Colonic mucosa (tissue), 4 donors: ENCODE results near the gene TMEM132D. TPM values are rescaled to one million over a fixed set of nuclear protein-coding genes. Genes with fewer than 3 reads are reported as not detected.

Experiments used
- DNase-seq: peaks from one replicate; pipeline ENCODE4 v3.0.0-alpha.2; 2020
- H3K27ac ChIP-seq: fragments of 200-600 bp; one replicate; pipeline ENCODE4 v1.8.0; 2021
- H3K27me3 ChIP-seq: fragments of 200-600 bp; one replicate; pipeline ENCODE4 v1.8.0; 2021
- H3K36me3 ChIP-seq: fragments of 200-600 bp; one replicate; pipeline ENCODE4 v1.8.0; 2021
- H3K4me1 ChIP-seq: fragments of 200-600 bp; one replicate; pipeline ENCODE4 v1.8.0; 2021; ENCODE audit warnings: mild to moderate bottlenecking
- H3K4me3 ChIP-seq: fragments of 200-600 bp; one replicate; pipeline ENCODE4 v1.8.0; 2021
- H3K9ac ChIP-seq, 2 donors: one replicate each; pipeline ENCODE4 v1.7.0; 2013; ENCODE audit warnings: control low read depth in 2 of 2, low read depth in 2 of 2, low read length in 2 of 2
- H3K9me3 ChIP-seq: fragments of 200-600 bp; one replicate; pipeline ENCODE4 v1.8.0; 2021
- CTCF ChIP-seq: fragments of 200-600 bp; IDR thresholded peaks from one replicate; pipeline ENCODE4 v1.8.0; 2022; ENCODE audit warnings: antibody characterized with exemption, mild to moderate bottlenecking
- intact Hi-C: fragments of 100-400 bp; cut with DNase I; formaldehyde crosslinking; loops from one replicate; pipeline ENCODE4 v1.14.1; 2022
- total RNA-seq, 2 donors: library from RNA; stranded (reverse); fragmentation: NEBNext Ultra II Directional in 1 of 2; extraction: Animal tissue kit (Norgen Biotek cat#: 25700) in 1 of 2; gene quantifications; one replicate each; pipeline ENCODE4 v1.2.1, GENCODE V29; 2021
- donor health status: healthy.
- donor health status: DM: no; HTN: no; CAD: no.
- donor health status: DM: no; HTN: no; CAD: no.

Gene TMEM132D
- total RNA-seq, 2 donors from 2014 or later, result 0.17 to 0.32 TPM

GRCh38 chr12:129080391-129080790 lies 823.4 kb downstream of the TMEM132D start:
- H3K4me3 ChIP-seq, result no peak overlapping the region
- no peaks in the 10 kb centered on the region for H3K9me3 ChIP-seq
- H3K36me3 ChIP-seq, result no peaks in the 10 kb centered on the region
- H3K27ac ChIP-seq, result no peak overlapping the region
- DNase-seq, result no peak
- H3K4me1 ChIP-seq, result no peaks in the 10 kb centered on the region
- no peaks in the 10 kb centered on the region for H3K27me3 ChIP-seq
- TF ChIP-seq CTCF, result no peak
- no peak overlapping the region for H3K9ac ChIP-seq
- intact Hi-C loops, result no loop called here

GRCh38 chr12:129079719-129080118 lies 824.1 kb downstream of the TMEM132D start:
- no peak overlapping the region for H3K9ac ChIP-seq
- H3K27ac ChIP-seq, result no peak overlapping the region
- no peaks in the 10 kb centered on the region for H3K9me3 ChIP-seq
- DNase-seq, result no peak
- intact Hi-C loops, result no loop called here
- TF ChIP-seq CTCF, result no peak
- H3K4me1 ChIP-seq, result no peaks in the 10 kb centered on the region
- no peak overlapping the region for H3K4me3 ChIP-seq
- H3K36me3 ChIP-seq, result no peaks in the 10 kb centered on the region
- H3K27me3 ChIP-seq, result no peaks in the 10 kb centered on the region

- intact Hi-C loops, result no loop called here
- H3K27ac ChIP-seq, result no peak overlapping the region
- no peaks in the 10 kb centered on the region for H3K36me3 ChIP-seq
- H3K9ac ChIP-seq, result no peak overlapping the region
- H3K4me3 ChIP-seq, result no peak overlapping the region
- DNase-seq, result no peak
- no peaks in the 10 kb centered on the region for H3K27me3 ChIP-seq
- TF ChIP-seq CTCF, result no peak
- no peaks in the 10 kb centered on the region for H3K9me3 ChIP-seq
- no peaks in the 10 kb centered on the region for H3K4me1 ChIP-seq
These were observed 827.1 kb downstream of the TMEM132D start for GRCh38 chr12:129076441-129077320.

- Histone ChIP-seq H3K9ac (no peak overlapping the region), H3K9me3 (no peaks in the 10 kb centered on the region), H3K4me3 (no peak overlapping the region), H3K27me3 (no peaks in the 10 kb centered on the region), H3K4me1 (no peaks in the 10 kb centered on the region), H3K27ac (no peak overlapping the region), H3K36me3 (no peaks in the 10 kb centered on the region)
- no peak for TF ChIP-seq CTCF
- no peak for DNase-seq
- intact Hi-C loops, result no loop called here
These were observed 828.2 kb downstream of the TMEM132D start for GRCh38 chr12:129075460-129076208.

GRCh38 chr12:129074379-129074778 lies 829.4 kb downstream of the TMEM132D start:
- Histone ChIP-seq H3K27me3 (no peaks in the 10 kb centered on the region), H3K27ac (no peak overlapping the region), H3K4me1 (no peaks in the 10 kb centered on the region), H3K4me3 (no peak overlapping the region), H3K9ac (no peak overlapping the region), H3K36me3 (no peaks in the 10 kb centered on the region), H3K9me3 (no peaks in the 10 kb centered on the region)
- intact Hi-C loops, result no loop called here
- no peak for TF ChIP-seq CTCF
- DNase-seq, result no peak
